Thoracic aorta (tissue), 2 donors: ENCODE data around the gene NDNF. TPM values are rescaled to one million over a fixed set of nuclear protein-coding genes. Genes with fewer than 3 reads are reported as not detected.

Source experiments
- ATAC-seq: fragments of 150-250 bp; one replicate; pipeline ENCODE4 v1.8.0; 2017; ENCODE audit warnings: low read depth; ENCODE audit not compliant: insufficient number of reproducible peaks, low FRiP score
- DNase-seq: peaks from one replicate; pipeline ENCODE4 v3.0.0-alpha.2; 2020; ENCODE audit warnings: low spot score
- H3K27ac ChIP-seq, 2 donors: fragments of 200-600 bp; sonication (generic); 1 replicate in 1 of 2; 2 replicates in 1 of 2; pipeline ENCODE4 v1.5.1; 2016; ENCODE audit warnings: mild to moderate bottlenecking in 2 of 2, moderate library complexity in 2 of 2
- H3K27me3 ChIP-seq: fragments of 200-600 bp; sonication (generic); replicated peaks from 2 replicates; pipeline ENCODE4 v1.6.0; 2016; ENCODE audit warnings: mild to moderate bottlenecking; ENCODE audit not compliant: insufficient read depth
- H3K36me3 ChIP-seq: fragments of 200-600 bp; sonication (generic); one replicate; pipeline ENCODE4 v1.5.1; 2016
- H3K4me1 ChIP-seq, 2 donors: fragments of 200-600 bp; sonication (generic); 1 replicate in 1 of 2; 2 replicates in 1 of 2; pipeline versions ENCODE4 v1.5.1 to v1.6.0; 2016; ENCODE audit warnings: low read depth in 2 of 2, mild to moderate bottlenecking in 1 of 2; ENCODE audit not compliant: control insufficient read depth in 1 of 2
- H3K4me3 ChIP-seq: fragments of 200-600 bp; sonication (generic); 2 replicates; pipeline ENCODE4 v1.5.1; 2016; ENCODE audit warnings: mild to moderate bottlenecking
- H3K9me3 ChIP-seq: fragments of 200-600 bp; sonication (generic); 2 replicates; pipeline ENCODE4 v1.5.1; 2016
- total RNA-seq, 2 donors: library from RNA; depleted of rRNA; stranded (reverse); fragments of >200 nt; gene quantifications; one replicate each; pipeline versions ENCODE4 v1.1.0 to v1.2.3, GENCODE V29; 2016
- TF ChIP-seq, protein P1 (sequence below): fragments of 200-600 bp; sonication (generic); IDR thresholded peaks from one replicate; pipeline ENCODE4 v1.5.1; 2019; ENCODE audit warnings: antibody characterized with exemption

NDNF gene
- total RNA-seq, 2 donors from 2014 or later = 1.5 to 16.0 TPM

DNA sequence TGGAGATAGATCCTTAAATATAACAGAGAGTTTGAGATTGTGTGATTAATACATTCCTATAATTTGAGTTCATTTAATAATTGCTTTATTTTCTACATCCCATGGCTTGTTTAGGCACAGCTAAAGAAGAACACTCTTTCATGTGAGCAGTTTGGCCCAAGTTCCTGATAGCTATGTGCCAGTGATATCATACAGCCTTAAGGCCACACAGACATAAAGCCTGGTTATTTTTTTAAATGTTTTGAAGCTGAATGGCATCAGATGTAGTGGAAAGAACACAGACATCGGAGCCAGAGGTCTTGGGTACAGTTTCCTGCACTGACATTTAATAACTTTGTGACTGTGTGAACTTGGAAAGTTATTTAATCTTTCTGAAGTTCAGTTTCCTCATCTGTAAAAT is 7.0 kb upstream of the NDNF start:
- ATAC-seq = no peak
- no peaks in the 10 kb centered on the region for H3K27me3 ChIP-seq
- no peak for DNase-seq
- H3K36me3 ChIP-seq = no peaks in the 10 kb centered on the region
- TF ChIP-seq, protein P1, sequence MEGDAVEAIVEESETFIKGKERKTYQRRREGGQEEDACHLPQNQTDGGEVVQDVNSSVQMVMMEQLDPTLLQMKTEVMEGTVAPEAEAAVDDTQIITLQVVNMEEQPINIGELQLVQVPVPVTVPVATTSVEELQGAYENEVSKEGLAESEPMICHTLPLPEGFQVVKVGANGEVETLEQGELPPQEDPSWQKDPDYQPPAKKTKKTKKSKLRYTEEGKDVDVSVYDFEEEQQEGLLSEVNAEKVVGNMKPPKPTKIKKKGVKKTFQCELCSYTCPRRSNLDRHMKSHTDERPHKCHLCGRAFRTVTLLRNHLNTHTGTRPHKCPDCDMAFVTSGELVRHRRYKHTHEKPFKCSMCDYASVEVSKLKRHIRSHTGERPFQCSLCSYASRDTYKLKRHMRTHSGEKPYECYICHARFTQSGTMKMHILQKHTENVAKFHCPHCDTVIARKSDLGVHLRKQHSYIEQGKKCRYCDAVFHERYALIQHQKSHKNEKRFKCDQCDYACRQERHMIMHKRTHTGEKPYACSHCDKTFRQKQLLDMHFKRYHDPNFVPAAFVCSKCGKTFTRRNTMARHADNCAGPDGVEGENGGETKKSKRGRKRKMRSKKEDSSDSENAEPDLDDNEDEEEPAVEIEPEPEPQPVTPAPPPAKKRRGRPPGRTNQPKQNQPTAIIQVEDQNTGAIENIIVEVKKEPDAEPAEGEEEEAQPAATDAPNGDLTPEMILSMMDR = no peak
- H3K4me1 ChIP-seq = no peaks in the 10 kb centered on the region
- no peak overlapping the region for H3K4me3 ChIP-seq
- H3K27ac ChIP-seq = no peak overlapping the region
- H3K9me3 ChIP-seq = no peaks in the 10 kb centered on the region

DNA sequence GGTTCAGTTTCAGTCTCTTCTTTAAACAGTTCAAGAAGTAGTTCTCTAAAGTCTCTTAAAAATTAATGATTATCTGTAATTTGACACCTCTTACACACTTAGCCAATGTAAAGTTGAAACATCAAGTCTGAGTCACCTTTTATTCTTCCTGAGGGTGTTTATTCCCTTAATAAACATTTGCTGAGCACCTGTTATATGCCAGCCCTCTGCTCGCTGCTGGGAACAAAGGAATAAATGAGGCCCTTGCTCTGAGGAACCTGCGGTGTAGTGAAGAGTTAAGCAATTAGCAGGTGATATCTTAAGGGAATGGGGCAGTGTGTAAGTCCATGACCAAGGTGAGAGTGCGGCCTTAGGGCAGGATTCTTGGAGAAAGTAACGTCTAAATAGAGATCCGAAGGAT is 5.2 kb upstream of the NDNF start:
- Histone ChIP-seq H3K27ac (no peak overlapping the region), H3K4me1 (peaks cover 0 to 4% of the 10 kb centered on the region in 2 donors), H3K27me3 (no peaks in the 10 kb centered on the region), H3K9me3 (no peaks in the 10 kb centered on the region), H3K4me3 (no peak overlapping the region), H3K36me3 (no peaks in the 10 kb centered on the region)
- DNase-seq (no peak), ATAC-seq (no peak)
- TF ChIP-seq, protein P1 = no peak

DNA sequence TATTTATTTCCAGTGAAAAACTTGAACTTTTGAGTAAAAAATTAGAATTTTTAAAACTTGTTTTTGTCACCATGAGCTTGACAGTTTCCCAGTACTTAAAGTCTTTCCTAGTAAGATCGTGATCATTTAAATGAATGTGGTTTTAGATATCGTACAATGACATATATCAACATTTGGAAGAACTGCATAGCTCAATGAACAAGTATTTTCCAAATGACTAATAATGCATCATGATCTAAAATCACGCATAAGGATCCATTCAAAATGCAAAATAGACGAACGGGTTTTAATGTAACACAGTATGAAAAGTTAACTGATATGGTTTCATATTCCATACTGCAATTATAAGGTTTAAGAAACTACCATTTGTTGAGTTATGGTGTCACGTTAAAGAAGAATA is 4.1 kb upstream of the NDNF start:
- H3K27me3 ChIP-seq = no peaks in the 10 kb centered on the region
- TF ChIP-seq, protein P1 = no peak
- H3K4me3 ChIP-seq = no peak overlapping the region
- peaks cover 0 to 10% of the 10 kb centered on the region in 2 donors for H3K4me1 ChIP-seq
- H3K27ac ChIP-seq = no peak overlapping the region
- ATAC-seq (no peak), DNase-seq (no peak)
- no peaks in the 10 kb centered on the region for H3K36me3 ChIP-seq
- H3K9me3 ChIP-seq = no peaks in the 10 kb centered on the region

DNA sequence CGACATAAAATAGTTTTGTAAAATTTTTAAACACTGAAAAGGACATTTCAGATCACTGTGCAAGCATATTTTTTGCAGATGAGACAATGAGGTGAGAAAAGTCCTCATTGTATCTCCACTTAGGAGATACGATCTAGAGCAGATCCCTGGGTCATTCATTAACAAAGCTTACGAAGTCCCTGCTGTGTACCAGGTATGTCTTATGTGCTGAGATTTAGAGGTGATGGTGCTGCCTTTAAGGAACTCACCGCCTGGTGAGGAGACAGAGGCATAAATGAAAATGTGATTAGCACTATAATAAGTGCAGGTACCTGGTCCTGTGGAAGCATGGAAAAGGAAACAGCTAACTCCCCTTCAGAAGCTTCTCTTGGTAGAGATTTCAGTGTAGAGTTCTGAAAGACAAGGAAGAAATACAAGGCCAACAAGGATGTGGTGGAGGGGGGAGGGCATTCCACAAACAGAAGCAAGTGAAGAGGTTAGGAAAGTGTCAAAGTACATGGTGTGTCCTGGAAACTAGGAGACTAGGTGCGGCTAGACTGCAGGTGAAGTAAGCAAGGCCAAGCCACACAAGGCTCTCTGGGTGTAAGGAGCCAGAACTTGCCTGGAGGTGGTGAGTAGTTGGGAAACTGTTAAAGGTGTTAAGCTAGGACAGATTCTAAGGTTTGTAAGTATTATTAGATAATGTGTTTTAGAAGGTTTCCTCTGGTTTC is 1.5 kb upstream of the NDNF start:
- TF ChIP-seq, protein P1 = no peak
- peaks cover 0 to 17% of the 10 kb centered on the region in 2 donors for H3K4me1 ChIP-seq
- no peak for DNase-seq
- no peaks in the 10 kb centered on the region for H3K9me3 ChIP-seq
- H3K4me3 ChIP-seq = no peak overlapping the region
- no peaks in the 10 kb centered on the region for H3K36me3 ChIP-seq
- no peak for ATAC-seq
- H3K27me3 ChIP-seq = no peaks in the 10 kb centered on the region
- H3K27ac ChIP-seq = no peak overlapping the region

DNA sequence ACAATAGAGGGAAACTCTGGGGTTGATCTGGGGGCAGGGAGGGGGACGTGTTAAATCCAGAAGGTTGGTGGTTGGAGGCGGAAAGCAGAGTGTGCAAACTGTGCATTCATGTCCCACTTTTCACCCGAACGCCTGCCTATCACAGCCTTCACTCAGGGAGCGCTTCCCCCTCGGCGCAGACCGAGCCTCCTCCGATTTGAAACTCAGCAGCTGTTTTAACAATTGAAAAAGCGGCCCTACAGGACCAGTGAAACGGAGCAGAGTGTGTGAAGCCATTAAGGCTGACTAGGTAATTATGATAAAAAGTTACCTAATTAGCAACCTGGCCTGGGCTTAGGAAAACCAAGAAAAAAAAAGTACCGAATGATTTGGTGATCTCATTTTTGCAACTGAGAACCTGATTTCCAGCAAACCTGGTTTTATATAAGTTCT is 685 bp upstream of the NDNF start:
- Histone ChIP-seq H3K9me3 (no peaks in the 10 kb centered on the region), H3K27me3 (no peaks in the 10 kb centered on the region), H3K4me3 (peak overlapping the region; percentile 75), H3K36me3 (no peaks in the 10 kb centered on the region), H3K4me1 (peaks cover 0 to 17% of the 10 kb centered on the region in 2 donors), H3K27ac (no peak overlapping the region)
- DNase-seq = no peak
- no peak for ATAC-seq
- TF ChIP-seq, protein P1 = no peak
